Colonic mucosa (tissue), 4 donors: ENCODE measurements around the gene ADGRL1. TPM values are rescaled to one million over a fixed set of nuclear protein-coding genes. Genes with fewer than 3 reads are reported as not detected.
"Not testable (repeated sequence)": the region's sequence is repeated elsewhere in the genome, so short reads cannot be mapped to it uniquely, and the experiment has no call there.

Source experiments
- DNase-seq: peaks from one replicate; pipeline ENCODE4 v3.0.0-alpha.2; 2020
- H3K27ac ChIP-seq: fragments of 200-600 bp; one replicate; pipeline ENCODE4 v1.8.0; 2021
- H3K27me3 ChIP-seq: fragments of 200-600 bp; one replicate; pipeline ENCODE4 v1.8.0; 2021
- H3K36me3 ChIP-seq: fragments of 200-600 bp; one replicate; pipeline ENCODE4 v1.8.0; 2021
- H3K4me1 ChIP-seq: fragments of 200-600 bp; one replicate; pipeline ENCODE4 v1.8.0; 2021; ENCODE audit warnings: mild to moderate bottlenecking
- H3K4me3 ChIP-seq: fragments of 200-600 bp; one replicate; pipeline ENCODE4 v1.8.0; 2021
- H3K9ac ChIP-seq, 2 donors: one replicate each; pipeline ENCODE4 v1.7.0; 2013; ENCODE audit warnings: control low read depth in 2 of 2, low read depth in 2 of 2, low read length in 2 of 2
- H3K9me3 ChIP-seq: fragments of 200-600 bp; one replicate; pipeline ENCODE4 v1.8.0; 2021
- CTCF ChIP-seq: fragments of 200-600 bp; IDR thresholded peaks from one replicate; pipeline ENCODE4 v1.8.0; 2022; ENCODE audit warnings: antibody characterized with exemption, mild to moderate bottlenecking
- intact Hi-C: fragments of 100-400 bp; cut with DNase I; formaldehyde crosslinking; loops from one replicate; pipeline ENCODE4 v1.14.1; 2022
- total RNA-seq, 2 donors: library from RNA; stranded (reverse); fragmentation: NEBNext Ultra II Directional in 1 of 2; extraction: Animal tissue kit (Norgen Biotek cat#: 25700) in 1 of 2; gene quantifications; one replicate each; pipeline ENCODE4 v1.2.1, GENCODE V29; 2021
- donor health status: healthy.
- donor health status: DM: no; HTN: no; CAD: no.
- donor health status: DM: no; HTN: no; CAD: no.

Gene ADGRL1
- 10 to 100 TPM; 18.4 to 28.0 TPM for total RNA-seq

GRCh38 chr19:14205452-14206287 is at the start of gene ADGRL1:
TSS of gene ADGRL1 (minus strand) at chr19:14206169. CDS start at chr19:14183602, 22,567 bp downstream.
- H3K4me1 ChIP-seq, H3K27me3 ChIP-seq, intact Hi-C loops, H3K36me3 ChIP-seq, H3K9me3 ChIP-seq, DNase-seq: not testable (repeated sequence)
- peak within 1 kb of the TSS; percentile 34 to 66 for H3K9ac ChIP-seq
- peak within 1 kb of the TSS; percentile 45 for H3K4me3 ChIP-seq
- H3K27ac ChIP-seq: peak within 1 kb of the TSS; percentile 63

GRCh38 chr19:14255316-14255715 is 49.3 kb upstream of the ADGRL1 start:
- not testable (repeated sequence) for H3K4me3 ChIP-seq

GRCh38 chr19:14253822-14254599 is 48.0 kb upstream of the ADGRL1 start:
- H3K27me3 ChIP-seq, H3K27ac ChIP-seq, H3K9me3 ChIP-seq, intact Hi-C loops, H3K9ac ChIP-seq, H3K36me3 ChIP-seq, H3K4me3 ChIP-seq, H3K4me1 ChIP-seq, DNase-seq: not testable (repeated sequence)

More at GRCh38 chr19:14255316-14255715, 49.3 kb upstream of the ADGRL1 start:
- H3K36me3 ChIP-seq, H3K27ac ChIP-seq, H3K9me3 ChIP-seq, DNase-seq, H3K27me3 ChIP-seq, H3K4me1 ChIP-seq, intact Hi-C loops, H3K9ac ChIP-seq: not testable (repeated sequence)

- H3K27me3 ChIP-seq, H3K9me3 ChIP-seq, H3K9ac ChIP-seq, H3K27ac ChIP-seq, H3K4me3 ChIP-seq, intact Hi-C loops, H3K4me1 ChIP-seq, H3K36me3 ChIP-seq, DNase-seq: not testable (repeated sequence)
Observed at GRCh38 chr19:14252136-14252535, 46.2 kb upstream of the ADGRL1 start.

DNA sequence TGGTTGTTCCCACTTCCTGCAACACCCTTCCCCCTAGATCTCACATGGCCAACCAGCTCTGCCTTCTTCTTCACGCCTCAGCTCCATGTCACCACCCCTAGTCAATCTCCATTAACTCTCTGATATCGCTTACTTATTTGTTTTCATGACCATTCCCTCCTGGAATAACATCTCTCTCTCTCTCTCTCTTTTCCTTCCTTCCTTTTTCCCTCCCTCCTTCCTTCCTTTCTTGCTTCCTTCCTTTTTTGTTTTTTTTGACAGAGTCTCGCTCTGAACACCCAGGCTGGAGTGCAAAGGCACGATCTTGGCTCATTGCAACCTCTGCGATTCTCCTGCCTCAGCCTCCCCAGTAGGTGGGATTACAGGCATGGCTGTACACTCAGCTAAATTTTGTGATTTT is 44.9 kb upstream of the ADGRL1 start:
- Histone ChIP-seq H3K9ac (no peak overlapping the region), H3K36me3 (no peaks in the 10 kb centered on the region), H3K27ac (no peak overlapping the region), H3K9me3 (no peaks in the 10 kb centered on the region), H3K27me3 (no peaks in the 10 kb centered on the region), H3K4me1 (no peaks in the 10 kb centered on the region), H3K4me3 (no peak overlapping the region)
- DNase-seq: no peak
- intact Hi-C loops: no loop called here
- no peak for TF ChIP-seq CTCF

DNA sequence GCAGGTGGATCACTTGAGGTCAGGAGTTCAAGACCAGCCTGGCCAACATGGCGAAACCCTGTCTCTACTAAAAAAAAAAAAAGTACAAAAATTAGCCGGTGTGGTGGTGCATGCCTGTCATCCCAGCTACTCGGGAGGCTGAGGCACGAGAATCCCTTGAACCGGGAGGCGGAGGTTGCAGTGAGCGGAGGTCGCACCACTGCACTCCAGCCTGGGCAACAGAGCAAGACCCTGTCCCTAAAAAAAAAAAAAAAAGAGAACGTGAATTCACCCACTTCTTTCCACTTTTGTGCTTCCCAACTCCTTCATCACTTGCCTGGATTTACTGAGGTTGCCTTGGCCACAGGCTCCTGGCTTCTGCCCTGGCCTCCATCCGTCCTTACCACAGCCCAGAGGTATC is 44.3 kb upstream of the ADGRL1 start:
- H3K27me3 ChIP-seq, H3K36me3 ChIP-seq, H3K4me1 ChIP-seq, H3K4me3 ChIP-seq, H3K9ac ChIP-seq, DNase-seq, intact Hi-C loops, H3K9me3 ChIP-seq, H3K27ac ChIP-seq: not testable (repeated sequence)

DNA sequence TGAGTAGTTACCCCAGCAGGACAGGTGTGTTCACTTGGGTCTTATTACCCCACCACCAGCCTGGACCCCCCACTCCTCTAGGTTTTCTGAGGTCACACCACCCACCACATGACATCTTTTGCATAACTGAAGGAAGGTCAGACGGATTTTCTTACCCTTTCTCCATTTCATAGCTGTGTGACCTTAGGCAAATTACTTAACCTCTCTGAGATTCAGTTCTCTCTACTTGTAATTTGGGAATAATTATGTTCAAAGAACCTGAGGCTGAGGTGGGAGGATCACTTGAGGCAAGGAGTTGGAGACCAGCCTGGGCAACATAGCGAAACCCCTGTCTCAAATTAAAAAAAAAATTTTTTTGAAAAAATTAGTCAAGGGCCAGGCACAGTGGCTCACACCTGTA is 43.9 kb upstream of the ADGRL1 start:
- H3K27ac ChIP-seq: not testable (repeated sequence)

GRCh38 chr19:14249012-14249754 is 43.2 kb upstream of the ADGRL1 start:
- H3K27ac ChIP-seq, H3K9me3 ChIP-seq, H3K27me3 ChIP-seq, H3K36me3 ChIP-seq, intact Hi-C loops, H3K4me1 ChIP-seq: not testable (repeated sequence)
- Histone ChIP-seq H3K9ac (peak overlapping the region; percentile 24 to 63), H3K4me3 (peak overlapping the region; percentile 44)
- peak; percentile 41 for DNase-seq

More for the DNA sequence above, 43.9 kb upstream of the ADGRL1 start:
- H3K4me3 ChIP-seq, DNase-seq, H3K36me3 ChIP-seq, H3K9ac ChIP-seq, H3K9me3 ChIP-seq, intact Hi-C loops, H3K4me1 ChIP-seq, H3K27me3 ChIP-seq: not testable (repeated sequence)
